ENCODE data around the gene HES7.
"Not testable (repeated sequence)": the region's sequence is repeated elsewhere in the genome, so short reads cannot be mapped to it uniquely, and the experiment has no call there.

The HES7 gene

DNA sequence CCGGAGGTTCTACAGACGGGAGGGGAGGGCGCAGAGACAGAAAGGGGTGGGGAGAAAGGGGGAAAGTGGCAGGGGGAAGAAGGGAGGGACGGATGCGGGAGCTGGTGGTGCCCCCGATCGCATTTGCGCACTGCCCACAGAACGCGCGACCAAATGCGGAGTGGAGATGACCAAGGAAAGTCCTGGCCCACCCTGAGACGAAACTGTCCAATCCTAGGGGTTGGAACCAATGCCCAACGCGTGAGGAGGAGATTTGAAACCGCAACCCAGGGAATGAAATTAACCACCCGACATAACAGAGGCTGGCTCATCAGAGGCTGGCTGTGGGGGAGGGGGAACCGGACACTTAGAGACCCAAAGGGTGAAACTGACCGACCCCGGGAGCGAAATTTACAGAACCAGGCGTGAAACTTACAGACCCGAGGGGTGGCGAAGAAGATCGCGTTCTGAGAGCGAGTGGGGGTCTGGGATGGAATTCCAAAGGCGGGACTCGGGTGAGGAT is 1.4 kb downstream of the HES7 start:
- peak; percentile 22 for DNase-seq (ENCODE audit: low spot score)

DNA sequence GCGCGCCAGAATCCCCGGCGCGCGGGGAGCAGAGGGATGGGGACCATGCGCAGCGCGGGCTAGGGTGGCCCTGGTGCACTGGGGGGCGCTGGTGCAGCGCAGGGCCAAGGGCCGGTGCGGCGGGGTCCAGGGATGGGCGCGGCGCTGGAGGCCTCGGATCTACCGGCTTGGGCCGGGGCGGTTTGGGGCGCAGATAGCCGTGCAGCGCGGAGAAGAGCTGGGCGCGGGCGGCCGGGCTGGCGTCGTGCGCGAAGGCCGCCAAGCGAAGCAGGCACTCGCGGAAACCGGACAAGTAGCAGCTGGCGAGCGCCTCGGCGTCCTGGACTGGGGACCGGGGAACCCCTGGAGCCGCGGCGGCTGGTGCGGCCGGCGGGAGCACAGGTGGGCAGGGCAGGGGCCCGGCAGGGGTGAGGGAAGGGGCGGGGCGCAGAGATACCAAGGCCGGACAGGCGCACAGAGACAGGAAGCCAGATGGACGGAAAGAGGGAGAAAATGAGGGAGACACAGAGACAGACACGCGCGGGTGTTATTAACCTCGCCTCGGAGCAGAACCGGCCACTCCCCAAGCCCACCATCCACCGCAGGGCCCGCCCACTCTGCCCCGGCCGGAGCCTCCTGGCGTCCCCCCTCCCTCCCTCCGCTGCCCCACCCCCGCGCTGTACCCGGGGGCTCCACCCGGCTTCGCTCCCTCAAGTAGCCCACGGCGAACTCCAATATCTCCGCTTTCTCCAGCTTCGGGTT is 2.1 kb downstream of the HES7 start:
- peak; percentile 57 for DNase-seq (ENCODE audit: low spot score)

DNA sequence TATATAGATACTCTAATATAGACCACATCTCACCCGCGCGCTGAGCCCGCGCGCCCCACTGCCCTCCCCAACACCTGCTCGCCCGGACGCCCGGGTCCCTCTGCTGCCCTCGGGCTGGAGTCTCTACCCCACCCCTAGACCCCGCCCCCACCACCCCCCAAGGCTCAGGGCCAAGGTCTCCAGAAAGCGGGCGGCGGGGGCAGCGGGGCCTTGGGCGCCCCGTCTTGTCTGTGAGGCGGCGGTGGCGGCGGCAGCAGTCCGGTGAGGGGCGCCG is 2.6 kb downstream of the HES7 start:
- no peak for DNase-seq (ENCODE audit: low spot score)

DNA sequence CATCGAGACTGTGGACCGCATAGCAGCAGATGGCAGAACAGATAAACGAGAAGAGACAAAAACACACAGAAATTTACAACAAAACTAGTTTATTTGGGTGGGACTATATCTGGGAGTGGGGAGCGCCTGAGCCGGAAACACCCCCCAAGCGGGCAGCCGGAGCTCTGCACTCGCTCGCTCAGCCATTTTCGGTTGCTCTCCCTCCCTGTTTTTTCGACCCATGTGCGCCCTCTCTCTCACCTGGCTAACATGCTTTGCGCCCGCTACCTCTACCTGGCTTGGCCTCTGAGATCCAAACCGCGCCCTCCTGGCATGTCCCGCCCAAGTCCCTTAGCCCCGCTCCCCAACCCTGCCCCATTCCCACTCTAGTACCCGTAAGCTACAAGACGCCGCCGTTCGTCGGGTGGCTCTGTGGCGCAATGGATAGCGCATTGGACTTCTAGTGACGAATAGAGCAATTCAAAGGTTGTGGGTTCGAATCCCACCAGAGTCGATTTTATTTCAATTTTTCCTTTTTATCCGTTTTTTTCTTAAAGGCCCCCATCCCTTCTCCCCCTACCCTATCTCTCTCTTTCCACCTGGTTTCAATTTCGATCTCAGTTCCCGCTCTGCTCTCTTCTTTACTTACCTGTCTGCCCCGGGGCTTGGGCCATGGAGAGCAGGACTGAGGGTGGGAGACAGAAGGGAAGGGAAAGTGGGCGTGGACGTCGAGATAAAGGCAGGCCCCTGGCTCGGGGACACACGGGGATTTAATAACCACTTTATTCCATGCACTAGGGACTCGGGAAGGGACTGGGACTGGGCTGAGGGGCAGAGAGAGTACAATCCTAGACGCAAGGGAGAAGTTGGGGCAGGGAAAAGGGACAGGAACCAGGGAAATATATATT is 3.1 kb downstream of the HES7 start:
- DNase-seq (ENCODE audit: low spot score): peak; percentile 72

DNA sequence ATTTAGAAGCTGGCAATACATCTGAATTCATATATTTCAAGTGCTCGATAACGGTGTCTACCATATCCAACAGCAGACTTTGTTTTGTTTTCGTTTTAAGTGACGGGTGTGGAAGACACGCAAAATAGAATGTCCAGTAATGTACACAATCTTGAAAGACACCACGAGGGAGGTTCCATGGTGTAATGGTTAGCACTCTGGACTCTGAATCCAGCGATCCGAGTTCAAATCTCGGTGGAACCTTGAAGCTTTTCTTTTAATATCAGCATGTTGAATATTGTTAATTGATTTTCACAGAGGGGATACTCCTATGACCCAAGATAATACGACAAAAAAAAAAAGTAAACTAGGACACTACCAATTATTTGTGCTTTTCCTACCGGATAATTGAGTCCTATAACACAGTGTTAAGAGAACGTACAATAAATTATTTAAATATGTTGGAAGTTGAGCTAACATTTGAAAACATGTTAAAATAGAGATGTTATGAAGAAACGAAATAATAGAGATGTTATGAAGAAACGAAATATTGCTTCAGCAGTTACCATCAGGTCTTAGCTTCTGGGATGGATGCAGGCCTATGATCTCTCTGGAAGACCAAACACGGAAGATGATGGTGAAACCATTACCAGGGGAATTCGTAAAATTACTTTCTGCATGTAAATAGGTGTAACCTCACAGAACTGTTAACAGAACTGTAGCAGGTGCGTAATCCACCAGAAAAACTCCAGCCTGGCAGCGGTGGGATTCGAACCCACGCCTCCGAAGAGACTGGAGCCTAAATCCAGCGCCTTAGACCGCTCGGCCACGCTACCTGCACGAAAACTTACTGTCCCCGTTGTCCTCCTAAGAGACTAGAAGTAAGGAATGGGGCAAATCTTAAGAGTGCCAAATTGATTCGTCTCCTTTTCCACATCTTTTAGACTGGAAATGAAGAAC is 4.1 kb downstream of the HES7 start:
- peak; percentile 91 for DNase-seq (ENCODE audit: low spot score)

DNA sequence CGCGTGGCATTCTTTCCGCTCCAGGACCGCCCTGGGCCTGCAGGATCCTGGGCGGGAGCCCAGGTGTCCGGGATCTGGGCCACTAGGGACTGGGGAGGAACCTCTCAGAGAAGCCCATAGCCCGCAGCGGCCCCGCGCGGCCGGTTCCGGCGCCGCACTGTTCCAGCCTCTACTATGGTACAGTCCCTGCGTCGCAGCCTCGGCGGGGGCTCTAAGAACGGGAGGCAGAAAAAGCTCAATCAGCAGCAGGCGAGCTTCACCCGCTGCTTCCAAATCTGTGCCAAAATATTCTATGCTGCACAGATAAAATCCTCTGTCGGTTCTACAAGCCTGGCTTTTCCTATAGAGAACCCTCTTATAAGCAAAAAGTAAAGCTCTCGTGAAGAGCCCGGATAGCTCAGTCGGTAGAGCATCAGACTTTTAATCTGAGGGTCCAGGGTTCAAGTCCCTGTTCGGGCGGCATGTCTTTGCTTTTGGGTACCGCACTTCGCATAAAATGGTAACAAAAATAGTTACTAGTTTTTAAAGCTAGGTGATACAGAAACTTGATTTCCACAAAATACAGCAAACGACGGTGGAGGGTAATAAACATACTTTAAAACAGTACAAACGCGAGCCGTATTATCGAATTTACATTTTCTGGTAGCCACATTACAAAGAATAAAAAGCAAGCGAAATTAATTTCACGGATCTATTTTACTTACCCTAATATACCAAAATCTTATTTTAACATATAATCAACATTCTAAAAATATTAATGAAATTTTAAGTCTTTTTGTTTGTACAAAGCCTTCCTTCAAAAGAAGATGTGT is 4.9 kb downstream of the HES7 start:
- DNase-seq (ENCODE audit: low spot score): peak; percentile 80

DNA sequence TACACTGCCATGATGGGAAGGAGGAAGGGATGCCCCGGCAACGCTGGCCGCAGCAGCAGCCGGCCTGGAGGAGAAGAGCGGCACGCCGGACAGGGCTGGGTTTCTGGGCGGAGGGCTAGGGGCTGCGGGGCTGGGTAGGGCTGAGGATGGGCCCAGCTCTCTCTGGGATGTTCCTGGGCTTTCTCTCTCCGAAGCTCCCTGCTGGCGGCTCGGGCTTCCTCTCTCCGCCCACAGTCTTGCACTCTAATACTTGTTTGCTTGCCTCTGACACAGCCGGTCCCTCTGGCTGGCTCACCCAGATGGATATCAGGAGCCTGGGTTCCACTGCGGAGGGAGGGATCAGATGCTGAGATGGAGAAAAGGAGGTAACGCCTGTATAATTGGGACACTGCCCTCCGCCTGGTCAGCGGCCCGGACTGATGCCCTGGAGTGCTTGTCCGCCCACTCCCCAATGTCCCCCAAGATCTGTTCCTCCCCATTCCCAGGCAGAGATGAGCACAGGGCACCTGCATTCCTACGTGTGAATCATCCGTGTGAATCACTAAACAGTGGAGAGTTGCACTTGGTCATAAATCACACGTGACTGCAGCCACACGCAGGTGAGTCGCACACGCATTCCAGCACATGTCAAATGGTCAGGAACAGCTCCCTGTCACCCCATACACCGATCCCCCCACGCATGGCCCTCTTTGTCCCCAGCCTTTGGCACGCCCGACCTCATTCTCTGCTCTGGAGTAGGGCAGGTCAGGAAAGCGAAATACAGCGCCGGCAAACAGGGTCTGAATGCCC is 5.7 kb downstream of the HES7 start, which contains the start of gene ALOXE3:
Gene ALOXE3, minus strand, starts transcription at position 535 of the 789 bp plus-strand sequence. Its CDS starts 524 bp downstream, at position 11.
- DNase-seq (ENCODE audit: low spot score): peak; percentile 29

DNA sequence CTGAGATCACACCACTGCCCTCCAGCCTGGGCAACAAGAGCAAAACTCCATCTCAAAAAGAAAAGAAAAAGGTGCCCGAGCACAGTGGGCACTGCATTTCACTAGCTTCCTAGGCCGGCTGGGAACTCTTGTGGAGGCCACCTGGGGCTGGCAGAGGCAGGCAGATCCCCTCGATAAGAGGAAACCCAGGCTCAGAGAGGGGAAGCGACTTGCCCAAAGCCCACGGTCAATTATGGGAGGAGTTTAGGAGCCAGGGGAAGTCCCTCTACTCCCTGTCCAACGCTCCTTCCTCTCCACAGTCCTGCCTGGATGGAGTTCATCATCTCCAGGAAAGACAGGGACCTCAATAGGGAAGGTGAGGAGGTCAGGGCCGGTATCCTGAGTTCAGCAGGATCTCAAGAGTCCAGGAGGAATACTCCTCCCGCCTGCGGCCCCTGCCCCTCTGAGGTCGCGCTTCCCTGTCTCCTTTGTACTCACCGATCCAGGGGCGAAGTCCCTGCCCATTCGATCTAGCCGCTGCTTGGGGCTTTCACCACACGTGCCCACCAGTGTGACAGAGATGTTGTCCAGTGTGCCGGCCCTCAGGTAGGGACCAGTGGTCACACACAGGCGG is 6.4 kb downstream of the HES7 start:
- DNase-seq (ENCODE audit: low spot score): no peak

DNA sequence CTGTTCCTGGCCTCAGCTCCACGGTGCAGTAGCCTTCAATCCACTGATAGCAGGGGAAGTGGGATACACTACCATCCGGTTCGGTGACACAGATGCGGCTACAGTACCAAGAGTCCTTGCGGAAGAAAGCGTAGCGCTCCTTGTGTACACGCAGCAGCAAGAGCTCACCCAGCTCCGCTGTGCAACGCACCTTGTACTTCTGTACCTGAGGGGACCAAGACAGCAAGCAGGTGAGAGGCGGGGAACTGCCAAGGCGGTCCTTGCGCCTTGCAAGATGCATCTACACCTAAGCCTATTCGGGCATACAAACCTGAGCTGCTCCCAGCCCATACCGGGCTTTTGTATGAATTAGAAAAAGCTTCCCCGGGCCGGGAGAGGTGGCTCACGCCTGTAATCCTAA is 7.1 kb downstream of the HES7 start:
- no peak for DNase-seq (ENCODE audit: low spot score)

DNA sequence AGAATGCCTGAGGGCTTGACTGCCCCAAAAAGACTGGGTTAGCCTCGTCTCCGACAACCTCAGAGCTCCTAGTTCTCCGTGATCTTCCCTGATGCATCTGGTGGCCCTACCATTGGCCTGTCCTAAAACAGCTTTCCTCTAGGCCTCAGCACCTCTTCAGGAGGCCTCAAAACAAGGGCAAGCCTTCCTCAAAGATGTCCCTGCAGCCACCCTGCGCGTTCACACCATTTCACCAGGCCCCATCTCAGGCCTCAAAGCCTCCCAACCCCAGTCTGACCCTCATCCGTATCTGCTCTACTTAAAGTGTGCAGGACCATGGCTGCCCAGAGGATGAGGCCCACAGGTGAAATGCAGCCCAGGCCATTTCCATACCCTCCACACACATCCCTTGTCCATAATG is 13.0 kb downstream of the HES7 start:
- DNase-seq (ENCODE audit: low spot score): no peak

DNA sequence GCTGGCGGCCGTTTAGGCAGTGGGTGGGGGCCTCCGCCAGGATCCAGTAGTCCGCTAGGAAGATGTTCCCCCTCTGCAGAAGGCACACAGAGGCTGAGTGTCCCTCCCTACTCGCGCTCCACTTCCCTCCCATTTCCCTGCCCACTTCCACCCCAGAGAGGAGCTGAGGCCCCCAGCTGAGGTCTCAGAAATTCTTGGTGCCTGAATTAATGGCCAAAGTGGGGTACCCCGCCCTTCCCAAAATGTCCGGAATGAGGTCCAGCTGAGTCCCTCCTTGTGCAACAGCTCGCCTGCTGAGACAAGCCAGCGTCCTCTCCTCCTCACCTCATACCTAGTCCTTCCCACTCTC is 13.5 kb downstream of the HES7 start:
- no peak for DNase-seq (ENCODE audit: low spot score)

DNA sequence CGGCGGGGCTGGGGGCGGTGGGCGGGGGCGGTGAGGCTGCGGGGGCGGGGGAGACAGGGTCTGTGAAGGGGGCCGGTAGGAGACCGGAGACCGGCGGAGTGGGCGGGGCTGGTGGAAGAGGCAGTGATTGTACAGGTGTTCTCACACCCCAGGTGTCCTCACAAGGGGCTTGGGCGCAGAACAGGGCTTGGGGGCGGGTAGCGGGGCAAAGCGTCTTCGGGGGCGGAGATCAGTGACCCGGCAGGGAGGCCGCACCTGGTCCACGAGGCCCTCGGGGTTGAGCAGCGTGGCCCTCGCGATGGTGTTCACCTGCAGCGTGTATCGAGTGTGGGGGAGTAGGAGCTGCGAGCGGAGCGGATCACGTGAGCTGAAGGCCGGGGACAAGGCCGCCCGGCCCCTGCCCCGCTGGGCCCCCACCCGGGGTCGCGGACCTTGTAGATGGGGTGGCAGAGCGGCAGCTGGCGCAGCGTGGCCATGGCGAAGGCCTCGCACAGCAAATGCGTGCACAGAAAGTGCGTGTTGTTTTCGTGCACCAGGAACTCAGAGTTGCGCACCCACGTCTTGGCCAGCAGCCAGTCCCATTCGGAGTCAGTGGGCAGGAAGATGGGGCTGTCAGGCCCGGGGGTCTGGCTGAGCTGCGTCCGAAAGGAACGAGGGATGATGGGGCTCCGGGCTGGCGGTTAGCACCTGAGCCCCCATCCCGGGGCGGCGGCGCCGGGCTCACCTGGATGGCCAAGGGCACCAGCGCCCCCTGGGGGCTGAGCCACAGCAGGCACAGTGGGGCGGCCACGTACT is 14.0 kb downstream of the HES7 start:
- peak; percentile 31 for DNase-seq (ENCODE audit: low spot score)

DNA sequence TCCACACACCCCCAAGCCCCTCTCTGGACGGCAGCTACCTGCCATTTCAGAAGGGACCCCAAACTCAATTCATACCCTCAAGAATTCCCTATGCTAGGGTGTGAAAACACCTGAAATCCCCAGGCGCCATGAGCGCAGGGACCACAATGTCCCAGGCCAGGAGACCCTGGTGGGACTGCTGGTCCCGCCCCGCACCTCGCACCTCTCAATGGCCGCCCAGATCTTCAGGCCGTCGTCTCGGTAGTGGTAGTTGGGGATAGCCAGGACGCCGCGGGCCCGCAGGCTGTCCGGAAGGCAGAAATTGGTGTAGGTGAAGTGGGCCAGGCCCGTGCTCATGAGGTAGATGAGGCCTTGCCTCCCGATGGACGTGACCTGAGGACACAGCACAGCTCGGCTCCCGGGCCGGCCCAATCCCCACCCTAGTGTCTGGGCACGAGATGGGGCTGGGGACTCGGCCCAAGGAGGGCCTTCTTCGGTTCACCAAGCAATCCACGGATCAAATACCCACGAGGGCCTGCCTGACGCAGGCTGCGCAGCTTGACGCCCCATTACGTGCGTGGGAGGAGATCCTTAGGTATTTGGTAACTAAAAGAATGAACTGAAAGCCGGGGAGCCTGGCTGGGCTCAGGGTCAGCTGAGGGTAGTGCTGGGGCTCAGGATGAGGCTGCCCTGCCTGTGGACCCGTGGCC is 14.8 kb downstream of the HES7 start:
- no peak for DNase-seq (ENCODE audit: low spot score)

DNA sequence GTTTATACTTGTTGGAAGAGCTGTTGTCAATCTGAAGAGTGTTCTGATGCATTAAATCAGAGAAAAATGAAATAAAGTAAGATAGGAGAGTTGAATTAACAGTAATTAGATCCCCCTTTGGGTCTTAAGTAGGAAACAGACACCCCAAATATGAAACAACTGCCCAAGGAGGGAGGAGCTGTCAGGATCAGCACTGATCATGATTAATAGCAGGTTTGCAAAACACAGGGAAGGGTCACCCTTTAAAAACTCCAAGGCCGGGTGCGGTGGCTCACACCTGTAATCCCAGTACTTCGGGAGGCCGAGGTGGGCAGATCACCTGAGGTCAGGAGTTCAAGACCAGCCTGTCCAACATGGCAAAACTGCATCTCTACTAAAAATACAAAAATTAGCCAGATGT is 16.9 kb downstream of the HES7 start:
- DNase-seq (ENCODE audit: low spot score): not testable (repeated sequence)

DNA sequence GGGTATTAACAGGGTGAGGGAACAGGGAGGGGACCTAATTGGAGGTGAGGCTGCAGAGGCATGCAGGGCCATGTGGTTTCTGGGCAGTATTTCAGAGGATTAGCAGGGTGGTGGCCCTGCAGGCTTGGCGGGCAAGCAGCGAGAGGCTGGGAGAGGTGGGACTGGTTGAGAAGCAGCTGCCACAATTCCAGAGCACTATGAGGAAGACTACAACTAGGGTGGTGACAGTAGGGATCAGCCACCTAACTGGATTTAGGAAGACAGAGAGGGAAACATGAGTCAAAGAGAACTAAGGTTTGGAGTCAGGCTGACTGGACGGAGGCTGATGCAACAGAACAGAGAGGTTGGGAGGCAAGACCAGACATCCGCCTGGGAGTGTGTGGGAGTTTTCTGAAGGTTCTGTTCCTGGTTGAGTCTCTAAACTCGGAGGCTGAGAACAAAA is 17.9 kb downstream of the HES7 start:
- DNase-seq (ENCODE audit: low spot score): no peak

DNA sequence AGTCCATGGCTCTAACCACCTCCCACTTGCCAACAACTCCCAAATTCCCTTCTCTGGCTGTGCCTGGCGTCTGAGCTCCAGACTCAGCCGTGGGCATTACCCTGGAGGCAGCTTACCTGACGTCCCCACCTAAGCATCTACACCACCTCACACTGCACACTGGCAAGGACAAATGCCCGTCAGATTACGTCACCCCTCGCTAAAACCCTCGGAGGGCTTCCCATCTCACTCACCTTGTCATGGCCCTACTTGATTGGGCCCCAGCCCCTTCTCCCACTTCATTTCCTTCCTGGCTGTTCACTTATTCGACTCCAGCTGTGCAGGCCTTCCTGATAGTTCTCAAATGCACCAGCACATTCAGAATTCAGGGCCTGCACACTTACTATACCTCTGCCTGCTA is 19.0 kb downstream of the HES7 start:
- no peak for DNase-seq (ENCODE audit: low spot score)

DNA sequence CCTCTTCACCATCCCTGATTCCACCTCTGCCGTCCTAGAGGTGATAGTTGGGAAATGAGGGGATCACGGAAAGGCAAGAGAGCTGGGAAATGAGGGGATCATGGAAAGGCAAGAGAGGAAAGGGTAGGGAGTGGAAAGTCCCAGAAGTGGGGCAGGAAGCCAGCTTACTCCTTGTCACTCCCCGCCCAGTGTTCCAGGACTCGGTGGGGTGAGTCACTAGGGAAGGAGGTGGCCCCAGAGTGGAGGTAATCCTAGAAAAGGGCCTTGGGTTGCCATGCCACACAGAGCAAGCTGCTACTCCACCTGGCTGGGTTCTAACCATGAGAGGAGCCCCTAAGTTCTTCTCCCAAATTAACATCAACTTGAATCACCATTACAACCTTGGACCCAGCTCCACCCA is 20.4 kb downstream of the HES7 start:
- DNase-seq (ENCODE audit: low spot score): no peak

DNA sequence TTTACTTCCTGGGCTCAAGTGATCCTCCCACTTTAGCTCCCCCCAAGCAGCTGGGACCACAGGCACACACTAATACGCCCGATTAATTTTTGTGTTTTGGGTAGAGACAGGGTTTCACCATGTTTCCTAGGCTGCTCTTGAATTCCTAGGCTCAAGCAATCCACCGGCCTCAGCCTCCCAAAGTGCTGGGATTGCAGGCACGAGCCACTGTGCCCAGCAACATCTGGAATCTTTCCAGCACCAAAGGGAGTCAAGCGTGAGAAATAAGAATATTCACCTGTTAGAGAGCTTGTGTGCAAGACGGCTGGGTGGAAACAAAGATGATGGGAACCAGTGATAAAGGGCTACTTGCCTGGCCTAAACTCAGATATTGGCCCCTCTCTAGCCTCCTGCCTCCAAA is 22.2 kb downstream of the HES7 start:
- DNase-seq (ENCODE audit: low spot score): no peak

DNA sequence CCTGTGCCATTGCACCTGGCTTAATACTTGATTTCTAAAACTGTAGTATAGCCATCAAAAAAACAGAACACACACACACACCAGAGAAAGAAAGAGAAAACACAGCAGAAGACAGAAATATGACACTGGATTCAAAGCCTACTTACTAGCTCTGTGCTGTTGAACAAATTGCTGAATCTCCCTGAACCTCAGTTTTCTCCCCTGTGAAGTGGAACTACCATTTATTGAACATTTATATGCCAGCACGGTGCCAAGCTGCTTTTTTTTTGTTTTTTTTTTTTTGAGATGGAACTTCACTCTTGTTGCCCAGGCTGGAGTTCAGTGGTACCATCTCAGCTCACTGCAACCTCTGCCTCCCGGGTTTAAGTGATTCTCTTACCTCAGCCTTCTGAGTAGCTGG is 23.1 kb downstream of the HES7 start:
- no peak for DNase-seq (ENCODE audit: low spot score)
